ENCODE measurements around the gene TRABD2B.
A peak's percentile ranks its signal among the peaks of the same experiment; 100 is the strongest.

Gene TRABD2B

GRCh38 chr1:47758341-47759250 lies 238.6 kb downstream of the TRABD2B start:
- H3K4me3 ChIP-seq = no peak overlapping the region
- H3K27ac ChIP-seq = no peak overlapping the region

GRCh38 chr1:47757226-47757975 lies 239.8 kb downstream of the TRABD2B start:
- Histone ChIP-seq H3K27ac (no peak overlapping the region), H3K4me3 (no peak overlapping the region)

- Histone ChIP-seq H3K4me3 (no peak overlapping the region), H3K27ac (no peak overlapping the region)
These were observed 240.8 kb downstream of the TRABD2B start for GRCh38 chr1:47756411-47756810.

GRCh38 chr1:47756006-47756405 lies 241.2 kb downstream of the TRABD2B start:
- no peak overlapping the region for H3K27ac ChIP-seq

GRCh38 chr1:47755101-47755990 lies 241.8 kb downstream of the TRABD2B start:
- Histone ChIP-seq H3K27ac (no peak overlapping the region), H3K4me3 (no peak overlapping the region)

More at GRCh38 chr1:47756006-47756405, 241.2 kb downstream of the TRABD2B start:
- no peak overlapping the region for H3K4me3 ChIP-seq

GRCh38 chr1:47754221-47754620 lies 243.0 kb downstream of the TRABD2B start:
- Histone ChIP-seq H3K4me3 (no peak overlapping the region), H3K27ac (no peak overlapping the region)

- Histone ChIP-seq H3K4me3 (no peak overlapping the region), H3K27ac (no peak overlapping the region)
These were observed 243.4 kb downstream of the TRABD2B start for GRCh38 chr1:47753808-47754207.

GRCh38 chr1:47752559-47752958 lies 244.6 kb downstream of the TRABD2B start:
- Histone ChIP-seq H3K27ac (peak overlapping the region in 8 of 21 experiments; percentile 2 to 80 (median 40)), H3K4me3 (no peak overlapping the region)

GRCh38 chr1:47751996-47752451 lies 245.2 kb downstream of the TRABD2B start:
- peak overlapping the region in 10 of 21 experiments; percentile 2 to 80 (median 40) for H3K27ac ChIP-seq
- H3K4me3 ChIP-seq = no peak overlapping the region

- Histone ChIP-seq H3K27ac (peak overlapping the region in 4 of 21 experiments; percentile 3 to 80 (median 30)), H3K4me3 (no peak overlapping the region)
These were observed 246.0 kb downstream of the TRABD2B start for GRCh38 chr1:47751193-47751592.

GRCh38 chr1:47745715-47746609 lies 251.2 kb downstream of the TRABD2B start:
- Histone ChIP-seq H3K4me3 (no peak overlapping the region), H3K27ac (no peak overlapping the region)

GRCh38 chr1:47742890-47743760 lies 254.1 kb downstream of the TRABD2B start:
- no peak overlapping the region for H3K4me3 ChIP-seq
- no peak overlapping the region for H3K27ac ChIP-seq

- Histone ChIP-seq H3K27ac (no peak overlapping the region), H3K4me3 (no peak overlapping the region)
These were observed 258.5 kb downstream of the TRABD2B start for GRCh38 chr1:47738560-47739182.

- no peak overlapping the region for H3K4me3 ChIP-seq
- no peak overlapping the region for H3K27ac ChIP-seq
These were observed 264.7 kb downstream of the TRABD2B start for GRCh38 chr1:47732489-47732888.

GRCh38 chr1:47731730-47732129 lies 265.5 kb downstream of the TRABD2B start:
- Histone ChIP-seq H3K4me3 (no peak overlapping the region), H3K27ac (no peak overlapping the region)

GRCh38 chr1:47729685-47730084 lies 267.5 kb downstream of the TRABD2B start:
- no peak overlapping the region for H3K27ac ChIP-seq
- no peak overlapping the region for H3K4me3 ChIP-seq

GRCh38 chr1:47727697-47728085 lies 269.5 kb downstream of the TRABD2B start:
- peak overlapping the region in 1 of 21 experiments; percentile 5 for H3K27ac ChIP-seq
- H3K4me3 ChIP-seq = no peak overlapping the region

All from skin epidermis (tissue), 12 donors.